ENCODE results near the gene SLC16A2. TPM values are rescaled to one million over a fixed set of nuclear protein-coding genes. Genes with fewer than 3 reads are reported as not detected.

Gene SLC16A2
- total RNA-seq, 1 donor from 2014 or later: 17.0 TPM

DNA sequence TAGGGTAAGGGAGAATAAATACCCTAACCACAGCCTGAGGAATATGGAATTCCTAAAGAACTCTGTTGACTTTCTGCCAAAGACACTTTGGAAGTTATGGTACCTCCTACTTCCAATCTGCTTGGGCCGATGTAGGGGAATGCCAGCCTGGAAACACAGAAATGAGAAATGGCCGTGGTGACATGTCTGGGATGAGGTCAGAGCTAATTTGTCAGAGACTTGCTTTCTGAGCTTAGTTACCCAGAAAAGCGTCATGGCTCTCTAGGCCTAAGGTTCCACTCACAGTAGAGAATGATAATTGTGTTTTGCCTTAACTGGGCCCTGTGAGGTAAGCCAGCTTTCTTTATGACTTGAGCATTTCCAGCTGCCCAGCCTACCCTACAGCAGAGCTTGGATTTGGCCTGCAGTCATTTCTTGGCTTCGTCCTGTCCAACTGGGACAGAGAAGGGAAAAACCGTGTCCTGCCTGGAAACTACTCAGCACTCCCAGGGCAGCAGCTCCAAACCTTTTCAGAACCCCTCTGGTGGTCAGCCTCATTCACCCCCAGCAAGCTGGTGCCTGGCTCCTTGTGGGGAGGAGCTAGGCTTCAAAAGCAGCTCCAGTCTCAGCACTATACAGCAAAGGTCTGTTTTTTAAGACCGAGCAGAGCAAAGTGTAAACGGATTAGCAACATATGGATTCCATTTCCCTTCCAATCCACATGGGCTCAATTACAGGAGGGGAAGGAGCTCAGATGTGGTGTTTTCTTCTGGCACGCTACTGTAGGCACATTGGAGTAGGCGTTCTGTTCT is 100.9 kb downstream of the SLC16A2 start:
- Mint-ChIP-seq H3K4me1 (ENCODE audit: unreplicated experiment) (no peaks in the 10 kb centered on the region), H3K4me3 (no peak overlapping the region), H3K36me3 (no peaks in the 10 kb centered on the region), H3K27me3 (no peaks in the 10 kb centered on the region), H3K9me3 (no peaks in the 10 kb centered on the region), H3K27ac (no peak overlapping the region)
- TF ChIP-seq, protein P1, sequence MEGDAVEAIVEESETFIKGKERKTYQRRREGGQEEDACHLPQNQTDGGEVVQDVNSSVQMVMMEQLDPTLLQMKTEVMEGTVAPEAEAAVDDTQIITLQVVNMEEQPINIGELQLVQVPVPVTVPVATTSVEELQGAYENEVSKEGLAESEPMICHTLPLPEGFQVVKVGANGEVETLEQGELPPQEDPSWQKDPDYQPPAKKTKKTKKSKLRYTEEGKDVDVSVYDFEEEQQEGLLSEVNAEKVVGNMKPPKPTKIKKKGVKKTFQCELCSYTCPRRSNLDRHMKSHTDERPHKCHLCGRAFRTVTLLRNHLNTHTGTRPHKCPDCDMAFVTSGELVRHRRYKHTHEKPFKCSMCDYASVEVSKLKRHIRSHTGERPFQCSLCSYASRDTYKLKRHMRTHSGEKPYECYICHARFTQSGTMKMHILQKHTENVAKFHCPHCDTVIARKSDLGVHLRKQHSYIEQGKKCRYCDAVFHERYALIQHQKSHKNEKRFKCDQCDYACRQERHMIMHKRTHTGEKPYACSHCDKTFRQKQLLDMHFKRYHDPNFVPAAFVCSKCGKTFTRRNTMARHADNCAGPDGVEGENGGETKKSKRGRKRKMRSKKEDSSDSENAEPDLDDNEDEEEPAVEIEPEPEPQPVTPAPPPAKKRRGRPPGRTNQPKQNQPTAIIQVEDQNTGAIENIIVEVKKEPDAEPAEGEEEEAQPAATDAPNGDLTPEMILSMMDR (conservative IDR thresholded peaks at IDR 0.05): no peak
- no peak for DNase-seq (ENCODE audit: extremely low spot score, unreplicated experiment)

DNA sequence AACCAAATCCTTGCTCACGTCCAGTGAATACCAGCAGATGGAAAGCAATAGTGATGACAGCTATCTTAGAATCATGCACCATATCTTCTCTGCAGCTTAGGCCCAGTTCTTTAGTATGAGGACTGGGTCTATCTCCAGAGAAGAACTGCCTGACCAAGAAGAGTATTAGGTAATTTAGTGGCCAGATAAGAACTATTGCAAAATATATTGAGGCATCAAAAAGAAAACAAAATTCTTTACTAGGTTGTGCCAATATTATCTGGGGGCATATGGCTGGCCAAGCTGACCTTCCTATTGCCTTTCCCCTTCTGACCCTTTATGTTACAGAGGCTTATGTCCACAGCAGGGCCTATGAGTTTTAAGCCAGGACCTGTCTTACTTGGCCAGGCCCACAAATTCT is 101.9 kb downstream of the SLC16A2 start:
- no peak for DNase-seq (ENCODE audit: extremely low spot score, unreplicated experiment)
- Mint-ChIP-seq H3K36me3 (no peaks in the 10 kb centered on the region), H3K27me3 (no peaks in the 10 kb centered on the region), H3K27ac (no peak overlapping the region), H3K4me1 (ENCODE audit: unreplicated experiment) (no peaks in the 10 kb centered on the region), H3K9me3 (no peaks in the 10 kb centered on the region), H3K4me3 (no peak overlapping the region)
- TF ChIP-seq, protein P1 (conservative IDR thresholded peaks at IDR 0.05): no peak

DNA sequence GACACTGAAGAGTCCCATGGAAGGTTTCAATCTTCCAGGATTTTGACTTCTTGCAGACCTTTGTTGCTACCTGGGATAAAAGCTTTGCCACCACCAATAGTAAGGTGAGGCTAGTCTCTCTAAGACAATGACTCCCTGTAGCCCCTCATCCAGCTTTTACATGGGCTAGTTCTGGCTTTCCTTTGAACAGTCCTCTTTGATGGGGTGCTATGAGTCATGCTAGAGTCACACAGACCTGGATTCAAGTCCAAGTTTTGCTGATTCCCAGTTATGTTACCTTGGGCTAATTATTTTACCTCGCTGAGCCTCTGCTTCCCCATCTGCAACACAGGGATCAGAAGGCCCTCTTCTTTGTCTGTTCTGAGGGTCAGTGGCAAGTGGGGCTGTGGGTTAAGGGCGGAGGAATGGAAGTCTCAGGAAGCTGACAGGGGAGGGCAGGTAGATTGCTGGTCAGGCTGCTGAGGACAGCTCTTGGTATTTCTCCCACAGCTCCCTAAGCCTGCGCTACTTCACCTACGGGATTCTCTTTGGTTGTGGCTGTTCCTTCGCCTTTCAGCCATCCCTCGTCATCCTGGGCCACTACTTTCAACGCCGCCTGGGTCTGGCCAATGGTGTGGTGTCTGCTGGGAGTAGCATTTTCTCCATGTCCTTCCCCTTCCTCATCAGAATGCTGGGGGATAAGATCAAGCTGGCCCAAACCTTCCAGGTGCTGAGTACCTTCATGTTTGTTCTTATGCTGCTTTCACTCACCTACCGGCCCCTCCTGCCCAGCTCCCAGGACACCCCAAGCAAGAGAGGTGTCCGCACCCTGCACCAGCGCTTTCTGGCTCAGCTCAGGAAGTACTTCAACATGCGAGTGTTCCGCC is 102.8 kb downstream of the SLC16A2 start:
- Mint-ChIP-seq H3K27me3 (no peaks in the 10 kb centered on the region), H3K36me3 (no peaks in the 10 kb centered on the region), H3K4me1 (ENCODE audit: unreplicated experiment) (no peaks in the 10 kb centered on the region), H3K9me3 (no peaks in the 10 kb centered on the region), H3K4me3 (no peak overlapping the region), H3K27ac (no peak overlapping the region)
- DNase-seq (ENCODE audit: extremely low spot score, unreplicated experiment): no peak
- TF ChIP-seq, protein P1 (conservative IDR thresholded peaks at IDR 0.05): no peak

DNA sequence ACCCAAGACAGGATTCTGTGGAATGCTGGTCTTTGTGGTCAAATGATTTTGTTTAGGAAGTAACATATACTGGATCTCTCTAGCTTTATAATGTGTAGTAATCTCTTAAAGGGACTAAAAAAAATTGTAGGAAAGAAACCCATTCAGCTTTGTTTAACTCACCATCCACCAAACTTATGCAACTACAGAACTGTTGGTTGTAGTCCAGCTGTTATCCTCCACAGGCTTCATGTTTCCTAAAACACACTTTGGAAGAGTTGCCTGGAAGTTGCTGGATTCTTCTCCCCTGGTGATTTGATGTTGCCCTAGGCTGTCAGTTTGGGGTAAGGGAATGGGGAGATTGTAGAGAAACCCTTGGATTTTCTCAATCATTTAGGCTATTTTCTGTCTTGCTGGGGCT is 103.8 kb downstream of the SLC16A2 start:
- DNase-seq (ENCODE audit: extremely low spot score, unreplicated experiment): no peak
- TF ChIP-seq, protein P1 (conservative IDR thresholded peaks at IDR 0.05): no peak
- no peaks in the 10 kb centered on the region for H3K9me3 Mint-ChIP-seq
- H3K4me1 Mint-ChIP-seq (ENCODE audit: unreplicated experiment): no peaks in the 10 kb centered on the region
- no peaks in the 10 kb centered on the region for H3K27me3 Mint-ChIP-seq
- H3K36me3 Mint-ChIP-seq: no peaks in the 10 kb centered on the region
- H3K27ac Mint-ChIP-seq: no peak overlapping the region
- H3K4me3 Mint-ChIP-seq: no peak overlapping the region

DNA sequence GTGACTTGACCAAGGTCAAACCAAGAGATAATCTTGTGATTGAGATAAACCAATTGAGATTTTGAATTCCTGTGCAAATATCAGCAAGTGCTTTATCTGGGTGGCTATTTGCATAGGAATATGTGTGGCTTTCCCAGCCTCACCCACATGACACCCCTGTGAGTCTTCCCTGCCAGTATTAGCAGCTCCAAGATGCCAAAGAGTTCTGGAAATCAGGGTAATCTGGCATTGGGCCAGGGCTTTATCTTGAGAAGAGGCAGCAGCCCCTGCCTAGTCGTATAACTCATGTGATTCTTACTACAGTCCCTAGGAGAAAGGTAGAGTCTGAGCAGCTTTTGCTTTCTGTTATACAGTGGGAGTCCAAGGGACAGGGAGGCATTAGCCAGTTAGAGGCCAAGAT is 105.5 kb downstream of the SLC16A2 start:
- Mint-ChIP-seq H3K36me3 (no peaks in the 10 kb centered on the region), H3K4me1 (ENCODE audit: unreplicated experiment) (no peaks in the 10 kb centered on the region), H3K9me3 (no peaks in the 10 kb centered on the region), H3K4me3 (no peak overlapping the region), H3K27ac (no peak overlapping the region), H3K27me3 (no peaks in the 10 kb centered on the region)
- DNase-seq (ENCODE audit: extremely low spot score, unreplicated experiment): no peak
- TF ChIP-seq, protein P1 (conservative IDR thresholded peaks at IDR 0.05): no peak

Data from type B pancreatic cell (in vitro differentiated cells).